ENCODE data around the gene HOXB7.

HOXB7 gene

GRCh38 chr17:48583708-48584222 is 27.1 kb downstream of the HOXB7 start:
- DNase-seq (ENCODE audit: low read depth) = no peak
- no peak for TF ChIP-seq CTCF (IDR thresholded peaks at IDR 0.05; ENCODE audit: insufficient read depth, low read depth, low read length, missing control alignments)
- no peak overlapping the region for H3K4me3 ChIP-seq (ENCODE audit: low read depth, low read length)

DNA sequence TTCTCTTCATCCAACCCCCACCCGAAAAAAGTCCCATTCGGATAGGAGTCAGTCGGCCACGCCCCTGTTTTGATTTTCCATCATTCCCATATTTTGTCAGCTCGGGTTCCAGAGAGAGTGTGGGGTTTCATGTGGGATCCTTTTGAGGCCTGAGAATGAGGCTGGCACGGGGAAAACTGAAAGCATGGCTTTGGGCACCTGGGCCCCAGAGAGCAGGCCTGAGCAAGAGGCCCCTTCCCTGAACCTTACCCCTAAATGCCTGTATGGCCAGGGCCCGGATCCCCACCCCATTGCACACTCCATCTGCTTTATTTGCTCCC is 28.1 kb downstream of the HOXB7 start:
- no peak for TF ChIP-seq CTCF (IDR thresholded peaks at IDR 0.05; ENCODE audit: insufficient read depth, low read depth, low read length, missing control alignments)
- H3K4me3 ChIP-seq (ENCODE audit: low read depth, low read length) = no peak overlapping the region
- no peak for DNase-seq (ENCODE audit: low read depth)

GRCh38 chr17:48579760-48580554 is 30.9 kb downstream of the HOXB7 start:
- no peak for TF ChIP-seq CTCF (IDR thresholded peaks at IDR 0.05; ENCODE audit: insufficient read depth, low read depth, low read length, missing control alignments)
- H3K4me3 ChIP-seq (ENCODE audit: low read depth, low read length) = no peak overlapping the region
- DNase-seq (ENCODE audit: low read depth) = no peak

DNA sequence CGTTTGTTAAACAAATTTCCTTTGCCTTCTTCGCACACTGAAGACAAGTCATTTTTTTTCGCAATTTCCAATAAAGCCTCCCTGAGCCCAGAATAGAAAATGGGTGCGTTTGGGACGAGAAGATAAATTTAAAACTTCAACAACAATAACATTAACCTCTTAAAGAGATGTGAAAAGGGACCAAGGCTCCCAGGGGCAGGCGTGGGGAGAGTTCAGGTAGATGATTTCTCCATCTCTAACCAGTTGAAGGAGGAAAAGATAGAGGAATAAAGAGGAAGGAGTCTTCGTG is 31.4 kb downstream of the HOXB7 start:
- TF ChIP-seq CTCF (IDR thresholded peaks at IDR 0.05; ENCODE audit: insufficient read depth, low read depth, low read length, missing control alignments) = no peak
- no peak for DNase-seq (ENCODE audit: low read depth)
- H3K4me3 ChIP-seq (ENCODE audit: low read depth, low read length) = peak overlapping the region; percentile 70

- TF ChIP-seq CTCF (IDR thresholded peaks at IDR 0.05; ENCODE audit: insufficient read depth, low read depth, low read length, missing control alignments) = peak; percentile 1
- H3K4me3 ChIP-seq (ENCODE audit: low read depth, low read length) = peak overlapping the region; percentile 70
- no peak for DNase-seq (ENCODE audit: low read depth)
These were observed 32.0 kb downstream of the HOXB7 start for GRCh38 chr17:48578616-48579470.

DNA sequence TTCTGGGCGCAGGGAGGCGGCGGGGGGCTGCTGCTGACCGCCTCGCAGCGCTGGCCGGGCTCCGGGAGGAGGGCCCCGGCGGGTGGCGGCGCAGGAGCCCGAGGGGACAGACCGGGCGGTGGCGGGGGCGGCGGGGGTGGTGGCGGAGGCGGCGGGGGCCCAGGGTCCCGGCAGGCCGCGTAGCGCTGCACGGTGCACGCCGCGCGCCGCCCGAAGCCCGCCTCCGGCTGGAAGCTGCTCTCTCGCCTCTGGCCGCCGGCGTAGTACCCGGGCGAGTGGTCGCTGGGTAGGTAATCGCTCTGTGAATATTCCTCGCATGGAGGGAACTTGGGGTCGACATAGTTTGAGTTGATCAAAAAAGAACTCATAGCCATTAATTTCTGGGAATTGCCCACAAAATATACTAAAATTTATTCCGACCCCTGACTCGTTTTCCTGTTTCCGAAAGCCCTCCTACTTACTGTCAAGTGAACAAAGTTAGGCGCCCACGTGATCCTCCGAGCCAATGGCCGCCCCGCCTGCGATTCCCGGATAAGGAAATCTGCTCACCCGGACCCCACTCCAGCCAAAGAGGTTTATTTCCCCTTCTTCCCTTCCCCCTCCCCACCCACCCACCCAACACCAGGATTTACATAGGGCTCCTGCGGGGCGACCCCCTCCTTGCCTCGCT is 32.7 kb downstream of the HOXB7 start, which contains the start of gene HOXB4:
Gene HOXB4 (minus strand): TSS at position 405 of the 670 bp plus-strand sequence. CDS start 31 bp downstream, at position 374.
- peak within 1 kb of the TSS; percentile 70 for H3K4me3 ChIP-seq (ENCODE audit: low read depth, low read length)
- no peak for TF ChIP-seq CTCF (IDR thresholded peaks at IDR 0.05; ENCODE audit: insufficient read depth, low read depth, low read length, missing control alignments)
- peak; percentile 81 for DNase-seq (ENCODE audit: low read depth)

Measured in GM12865 (cell line).